ENCODE data around the gene ASXL1. TPM values are rescaled to one million over a fixed set of nuclear protein-coding genes. Genes with fewer than 3 reads are reported as not detected.

The ASXL1 gene
- total and polyA plus RNA-seq, 9 of the 15 experiments (the other 6 are each of a cell fraction or from before 2014, with no cell fraction given): 6.5 to 65.3 (median 32.3) TPM

DNA sequence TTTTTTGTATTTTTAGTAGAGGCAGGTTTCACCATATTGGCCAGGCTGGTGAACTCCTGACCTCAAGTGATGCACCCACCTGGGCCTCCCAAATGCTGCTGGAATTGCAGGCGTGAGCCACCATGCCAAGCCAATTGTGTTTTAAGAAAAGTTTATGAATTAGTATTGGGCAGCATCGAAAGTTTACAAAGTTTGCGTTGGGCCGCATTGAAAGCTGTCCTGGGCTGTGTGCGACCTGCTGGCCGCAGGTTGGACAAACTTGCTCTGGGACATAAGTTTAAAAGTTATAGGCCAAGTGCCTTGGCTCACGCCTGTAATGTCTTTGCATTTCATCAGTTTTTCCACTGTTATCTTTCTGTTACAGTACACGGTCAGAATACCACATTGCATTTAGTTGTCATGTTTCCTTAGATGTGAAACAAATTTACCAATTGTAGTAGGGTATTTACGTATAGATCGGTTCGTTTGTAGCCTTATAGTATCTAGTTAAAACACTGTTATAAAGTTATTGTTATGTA, 39.5 kb downstream of the ASXL1 start (continued):
- TF ChIP-seq, protein P1, sequence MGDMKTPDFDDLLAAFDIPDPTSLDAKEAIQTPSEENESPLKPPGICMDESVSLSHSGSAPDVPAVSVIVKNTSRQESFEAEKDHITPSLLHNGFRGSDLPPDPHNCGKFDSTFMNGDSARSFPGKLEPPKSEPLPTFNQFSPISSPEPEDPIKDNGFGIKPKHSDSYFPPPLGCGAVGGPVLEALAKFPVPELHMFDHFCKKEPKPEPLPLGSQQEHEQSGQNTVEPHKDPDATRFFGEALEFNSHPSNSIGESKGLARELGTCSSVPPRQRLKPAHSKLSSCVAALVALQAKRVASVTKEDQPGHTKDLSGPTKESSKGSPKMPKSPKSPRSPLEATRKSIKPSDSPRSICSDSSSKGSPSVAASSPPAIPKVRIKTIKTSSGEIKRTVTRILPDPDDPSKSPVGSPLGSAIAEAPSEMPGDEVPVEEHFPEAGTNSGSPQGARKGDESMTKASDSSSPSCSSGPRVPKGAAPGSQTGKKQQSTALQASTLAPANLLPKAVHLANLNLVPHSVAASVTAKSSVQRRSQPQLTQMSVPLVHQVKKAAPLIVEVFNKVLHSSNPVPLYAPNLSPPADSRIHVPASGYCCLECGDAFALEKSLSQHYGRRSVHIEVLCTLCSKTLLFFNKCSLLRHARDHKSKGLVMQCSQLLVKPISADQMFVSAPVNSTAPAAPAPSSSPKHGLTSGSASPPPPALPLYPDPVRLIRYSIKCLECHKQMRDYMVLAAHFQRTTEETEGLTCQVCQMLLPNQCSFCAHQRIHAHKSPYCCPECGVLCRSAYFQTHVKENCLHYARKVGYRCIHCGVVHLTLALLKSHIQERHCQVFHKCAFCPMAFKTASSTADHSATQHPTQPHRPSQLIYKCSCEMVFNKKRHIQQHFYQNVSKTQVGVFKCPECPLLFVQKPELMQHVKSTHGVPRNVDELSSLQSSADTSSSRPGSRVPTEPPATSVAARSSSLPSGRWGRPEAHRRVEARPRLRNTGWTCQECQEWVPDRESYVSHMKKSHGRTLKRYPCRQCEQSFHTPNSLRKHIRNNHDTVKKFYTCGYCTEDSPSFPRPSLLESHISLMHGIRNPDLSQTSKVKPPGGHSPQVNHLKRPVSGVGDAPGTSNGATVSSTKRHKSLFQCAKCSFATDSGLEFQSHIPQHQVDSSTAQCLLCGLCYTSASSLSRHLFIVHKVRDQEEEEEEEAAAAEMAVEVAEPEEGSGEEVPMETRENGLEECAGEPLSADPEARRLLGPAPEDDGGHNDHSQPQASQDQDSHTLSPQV (IDR thresholded peaks at IDR 0.05): peak; percentile 91
- TF ChIP-seq NR2C2 (CRISPR knock-in tag; IDR thresholded peaks at IDR 0.05): no peak
- peak; percentile 86 for TF ChIP-seq NR2C2 (tag; IDR thresholded peaks at IDR 0.05)
- TF ChIP-seq MYBL2 (IDR thresholded peaks at IDR 0.05; ENCODE audit: low read depth): no peak
- no peak for TF ChIP-seq MYBL2 (CRISPR knock-in tag; IDR thresholded peaks at IDR 0.05; ENCODE audit: borderline replicate concordance)
- no peak for TF ChIP-seq RBM34 (IDR thresholded peaks at IDR 0.05; ENCODE audit: borderline replicate concordance, insufficient read depth, low read length)
- TF ChIP-seq, protein P2, sequence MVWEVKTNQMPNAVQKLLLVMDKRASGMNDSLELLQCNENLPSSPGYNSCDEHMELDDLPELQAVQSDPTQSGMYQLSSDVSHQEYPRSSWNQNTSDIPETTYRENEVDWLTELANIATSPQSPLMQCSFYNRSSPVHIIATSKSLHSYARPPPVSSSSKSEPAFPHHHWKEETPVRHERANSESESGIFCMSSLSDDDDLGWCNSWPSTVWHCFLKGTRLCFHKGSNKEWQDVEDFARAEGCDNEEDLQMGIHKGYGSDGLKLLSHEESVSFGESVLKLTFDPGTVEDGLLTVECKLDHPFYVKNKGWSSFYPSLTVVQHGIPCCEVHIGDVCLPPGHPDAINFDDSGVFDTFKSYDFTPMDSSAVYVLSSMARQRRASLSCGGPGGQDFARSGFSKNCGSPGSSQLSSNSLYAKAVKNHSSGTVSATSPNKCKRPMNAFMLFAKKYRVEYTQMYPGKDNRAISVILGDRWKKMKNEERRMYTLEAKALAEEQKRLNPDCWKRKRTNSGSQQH (CRISPR knock-in tag; IDR thresholded peaks at IDR 0.05): no peak
- TF ChIP-seq E2F3 (CRISPR knock-in tag; IDR thresholded peaks at IDR 0.05): peak; percentile 62; the same call in 1 of the 2 replicates
- no peak for TF ChIP-seq ZNF12 (CRISPR knock-in tag; IDR thresholded peaks at IDR 0.05)
- TF ChIP-seq RBM25 (IDR thresholded peaks at IDR 0.05; ENCODE audit: low read depth, low read length, severe bottlenecking): no peak
- peak; percentile 84 for TF ChIP-seq SOX6 (IDR thresholded peaks at IDR 0.05)
- no peak for TF ChIP-seq DDX20 (tag; IDR thresholded peaks at IDR 0.05; ENCODE audit: low read depth)
- no peak for TF ChIP-seq ZBTB7A (IDR thresholded peaks at IDR 0.05; ENCODE audit: borderline replicate concordance, control insufficient read depth, low read depth, low read length)
- peak; percentile 76; the same call in 1 of the 2 replicates for TF ChIP-seq KLF6 (CRISPR knock-in tag; IDR thresholded peaks at IDR 0.05; ENCODE audit: borderline replicate concordance)
- no peak for TF ChIP-seq MBD2 (IDR thresholded peaks at IDR 0.05; ENCODE audit: borderline replicate concordance, low read depth)
- no peak for TF ChIP-seq MXI1 (IDR thresholded peaks at IDR 0.05; ENCODE audit: low read depth, low read length)
- TF ChIP-seq HNRNPK (IDR thresholded peaks at IDR 0.05; ENCODE audit: low read depth, low read length, poor library complexity, severe bottlenecking): no peak
- TF ChIP-seq, protein P3, sequence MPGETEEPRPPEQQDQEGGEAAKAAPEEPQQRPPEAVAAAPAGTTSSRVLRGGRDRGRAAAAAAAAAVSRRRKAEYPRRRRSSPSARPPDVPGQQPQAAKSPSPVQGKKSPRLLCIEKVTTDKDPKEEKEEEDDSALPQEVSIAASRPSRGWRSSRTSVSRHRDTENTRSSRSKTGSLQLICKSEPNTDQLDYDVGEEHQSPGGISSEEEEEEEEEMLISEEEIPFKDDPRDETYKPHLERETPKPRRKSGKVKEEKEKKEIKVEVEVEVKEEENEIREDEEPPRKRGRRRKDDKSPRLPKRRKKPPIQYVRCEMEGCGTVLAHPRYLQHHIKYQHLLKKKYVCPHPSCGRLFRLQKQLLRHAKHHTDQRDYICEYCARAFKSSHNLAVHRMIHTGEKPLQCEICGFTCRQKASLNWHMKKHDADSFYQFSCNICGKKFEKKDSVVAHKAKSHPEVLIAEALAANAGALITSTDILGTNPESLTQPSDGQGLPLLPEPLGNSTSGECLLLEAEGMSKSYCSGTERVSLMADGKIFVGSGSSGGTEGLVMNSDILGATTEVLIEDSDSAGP (CRISPR knock-in tag; IDR thresholded peaks at IDR 0.05): no peak
- no peak for TF ChIP-seq ZNF444 (CRISPR knock-in tag; IDR thresholded peaks at IDR 0.05)
- peak; percentile 70 for TF ChIP-seq EP400 (IDR thresholded peaks at IDR 0.05)
- TF ChIP-seq ESRRA (IDR thresholded peaks at IDR 0.05; ENCODE audit: borderline replicate concordance, low read depth): no peak; the same call in 1 of the 2 replicates
- TF ChIP-seq BMI1 (IDR thresholded peaks at IDR 0.05; ENCODE audit: low read length): no peak
